ENCODE measurements around the gene PLEKHG4.

Gene PLEKHG4

DNA sequence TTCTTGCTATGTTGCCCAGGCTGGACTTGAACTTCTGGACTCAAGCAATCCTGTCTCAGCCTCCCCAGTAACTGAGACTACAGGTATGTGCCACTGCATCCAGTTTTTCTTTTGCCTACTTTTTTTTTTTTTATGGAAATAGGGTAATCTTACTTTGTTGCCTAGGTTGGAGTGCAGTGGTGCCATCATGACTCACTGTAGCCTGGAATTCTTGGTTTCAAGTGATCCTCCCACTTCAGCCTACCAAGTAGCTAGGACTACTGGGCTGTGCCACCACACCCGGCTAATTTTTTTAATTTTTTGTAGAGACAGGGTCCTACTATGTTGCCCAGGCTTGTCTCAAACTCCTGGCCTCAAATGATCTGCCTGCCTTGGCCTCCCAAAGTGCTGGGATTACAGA lies 57.3 kb downstream of the PLEKHG4 start:
- no peak for DNase-seq

All from Kasumi-1 (cell line).